ENCODE results near the gene EWSR1. TPM values are rescaled to one million over a fixed set of nuclear protein-coding genes. Genes with fewer than 3 reads are reported as not detected.

The EWSR1 gene
- polyA plus RNA-seq, 1 donor, result 276 TPM

GRCh38 chr22:29258407-29259252 is 9.4 kb upstream of the EWSR1 start:
- no peak overlapping the region for H3K27ac ChIP-seq (ENCODE audit: low read length)
- no peak overlapping the region for H3K4me3 ChIP-seq (ENCODE audit: low read length)
- no peaks in the 10 kb centered on the region for H3K9me3 ChIP-seq (ENCODE audit: control insufficient read depth, low read depth, low read length)
- no CpG with 5 or more reads among the region's 17 CpGs for WGBS (ENCODE audit: insufficient coverage, low lambda C conversion rate)
- DNase-seq, result no peak
- no peaks in the 10 kb centered on the region for H3K27me3 ChIP-seq (ENCODE audit: control insufficient read depth, insufficient read depth, low read length)
- peaks cover 66% of the 10 kb centered on the region for H3K36me3 ChIP-seq (ENCODE audit: control insufficient read depth, insufficient read depth, low read length)
- H3K4me1 ChIP-seq (ENCODE audit: control insufficient read depth, insufficient read depth, low read length), result no peaks in the 10 kb centered on the region

GRCh38 chr22:29259253-29259899 is 8.7 kb upstream of the EWSR1 start:
- Histone ChIP-seq H3K27me3 (ENCODE audit: control insufficient read depth, insufficient read depth, low read length) (no peaks in the 10 kb centered on the region), H3K9me3 (ENCODE audit: control insufficient read depth, low read depth, low read length) (no peaks in the 10 kb centered on the region), H3K4me3 (ENCODE audit: low read length) (no peak overlapping the region), H3K36me3 (ENCODE audit: control insufficient read depth, insufficient read depth, low read length) (peaks cover 63% of the 10 kb centered on the region), H3K4me1 (ENCODE audit: control insufficient read depth, insufficient read depth, low read length) (no peaks in the 10 kb centered on the region), H3K27ac (ENCODE audit: low read length) (no peak overlapping the region)
- no peak for DNase-seq
- WGBS (ENCODE audit: insufficient coverage, low lambda C conversion rate), result no CpG with 5 or more reads among the region's 11 CpGs

GRCh38 chr22:29260031-29260560 is 8.0 kb upstream of the EWSR1 start:
- H3K27ac ChIP-seq (ENCODE audit: low read length), result no peak overlapping the region
- H3K36me3 ChIP-seq (ENCODE audit: control insufficient read depth, insufficient read depth, low read length), result peaks cover 58% of the 10 kb centered on the region
- no peak for DNase-seq
- no peaks in the 10 kb centered on the region for H3K4me1 ChIP-seq (ENCODE audit: control insufficient read depth, insufficient read depth, low read length)
- H3K27me3 ChIP-seq (ENCODE audit: control insufficient read depth, insufficient read depth, low read length), result no peaks in the 10 kb centered on the region
- no CpG with 5 or more reads among the region's 13 CpGs for WGBS (ENCODE audit: insufficient coverage, low lambda C conversion rate)
- no peak overlapping the region for H3K4me3 ChIP-seq (ENCODE audit: low read length)
- no peaks in the 10 kb centered on the region for H3K9me3 ChIP-seq (ENCODE audit: control insufficient read depth, low read depth, low read length)

DNA sequence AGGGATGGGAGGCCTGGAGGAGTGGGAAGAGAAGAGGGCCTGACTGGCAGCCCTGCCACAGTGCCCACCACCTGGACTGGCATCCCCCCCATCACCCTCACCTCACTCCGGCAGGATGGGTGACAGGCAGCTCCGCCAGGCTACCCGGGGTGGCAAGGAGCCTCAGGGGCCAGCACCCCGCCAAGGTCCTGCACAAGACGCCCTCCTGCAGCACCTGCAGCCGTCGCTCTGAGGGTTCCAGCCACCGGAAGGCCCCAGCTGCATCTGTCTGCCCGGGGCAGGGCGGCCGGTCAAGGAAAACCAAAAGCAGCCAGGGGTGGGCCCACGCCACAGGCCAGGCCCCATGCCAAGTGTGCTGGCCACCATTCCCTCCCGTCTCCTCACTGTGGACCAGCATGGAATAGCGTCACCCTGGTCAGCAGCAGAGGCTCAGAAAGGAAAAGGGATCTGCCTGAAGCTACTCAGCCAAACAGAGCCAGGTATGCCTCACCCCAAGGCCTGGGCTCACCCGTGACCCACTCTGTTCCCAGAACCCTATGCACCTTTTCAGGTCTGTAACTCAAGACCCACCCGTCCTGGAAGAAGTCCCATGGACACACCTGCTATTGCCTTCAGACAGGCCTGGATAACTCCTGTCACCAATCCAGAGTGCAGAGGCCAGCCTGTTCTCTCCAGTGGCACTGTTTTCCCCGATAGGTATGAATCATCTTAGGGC is 7.3 kb upstream of the EWSR1 start:
- no peaks in the 10 kb centered on the region for H3K9me3 ChIP-seq (ENCODE audit: control insufficient read depth, low read depth, low read length)
- H3K4me3 ChIP-seq (ENCODE audit: low read length), result no peak overlapping the region
- H3K4me1 ChIP-seq (ENCODE audit: control insufficient read depth, insufficient read depth, low read length), result no peaks in the 10 kb centered on the region
- H3K27me3 ChIP-seq (ENCODE audit: control insufficient read depth, insufficient read depth, low read length), result no peaks in the 10 kb centered on the region
- no CpG with 5 or more reads among the region's 17 CpGs for WGBS (ENCODE audit: insufficient coverage, low lambda C conversion rate)
- no peak for DNase-seq
- H3K36me3 ChIP-seq (ENCODE audit: control insufficient read depth, insufficient read depth, low read length), result peaks cover 56% of the 10 kb centered on the region
- no peak overlapping the region for H3K27ac ChIP-seq (ENCODE audit: low read length)

GRCh38 chr22:29263791-29264276 is 4.2 kb upstream of the EWSR1 start:
- Histone ChIP-seq H3K4me3 (ENCODE audit: low read length) (no peak overlapping the region), H3K9me3 (ENCODE audit: control insufficient read depth, low read depth, low read length) (no peaks in the 10 kb centered on the region), H3K4me1 (ENCODE audit: control insufficient read depth, insufficient read depth, low read length) (peaks cover 11% of the 10 kb centered on the region), H3K27me3 (ENCODE audit: control insufficient read depth, insufficient read depth, low read length) (no peaks in the 10 kb centered on the region), H3K36me3 (ENCODE audit: control insufficient read depth, insufficient read depth, low read length) (peaks cover 33% of the 10 kb centered on the region), H3K27ac (ENCODE audit: low read length) (no peak overlapping the region)
- no peak for DNase-seq
- WGBS (ENCODE audit: insufficient coverage, low lambda C conversion rate), result no CpG with 5 or more reads among the region's 14 CpGs

DNA sequence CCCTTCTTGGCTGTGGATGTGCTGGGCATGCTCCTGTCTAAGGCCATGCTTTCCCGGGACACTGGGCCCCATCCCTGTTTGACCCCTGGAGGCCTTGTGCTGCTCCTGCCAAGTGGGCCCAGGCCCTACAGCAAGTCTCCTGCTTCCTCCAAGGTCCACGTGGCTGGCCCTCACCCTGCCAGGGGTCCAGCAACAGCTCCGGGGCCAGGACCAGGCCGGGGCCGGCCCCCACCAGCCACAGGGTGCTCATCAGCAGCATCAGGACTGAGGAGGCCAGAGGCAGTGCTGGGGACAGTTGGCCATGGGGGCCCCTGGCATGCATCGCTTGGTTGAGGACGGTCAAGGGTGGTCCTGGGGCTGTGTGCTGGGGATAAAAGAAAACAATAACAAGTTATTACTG is 2.8 kb upstream of the EWSR1 start:
- no peak overlapping the region for H3K4me3 ChIP-seq (ENCODE audit: low read length)
- H3K27me3 ChIP-seq (ENCODE audit: control insufficient read depth, insufficient read depth, low read length), result no peaks in the 10 kb centered on the region
- H3K36me3 ChIP-seq (ENCODE audit: control insufficient read depth, insufficient read depth, low read length), result peaks cover 19% of the 10 kb centered on the region
- H3K9me3 ChIP-seq (ENCODE audit: control insufficient read depth, low read depth, low read length), result no peaks in the 10 kb centered on the region
- no peak for DNase-seq
- WGBS (ENCODE audit: insufficient coverage, low lambda C conversion rate), result no CpG with 5 or more reads among the region's 7 CpGs
- H3K27ac ChIP-seq (ENCODE audit: low read length), result no peak overlapping the region
- H3K4me1 ChIP-seq (ENCODE audit: control insufficient read depth, insufficient read depth, low read length), result peaks cover 11% of the 10 kb centered on the region

- H3K27ac ChIP-seq (ENCODE audit: low read length), result no peak overlapping the region
Observed at GRCh38 chr22:29265929-29266328, 2.1 kb upstream of the EWSR1 start.

DNA sequence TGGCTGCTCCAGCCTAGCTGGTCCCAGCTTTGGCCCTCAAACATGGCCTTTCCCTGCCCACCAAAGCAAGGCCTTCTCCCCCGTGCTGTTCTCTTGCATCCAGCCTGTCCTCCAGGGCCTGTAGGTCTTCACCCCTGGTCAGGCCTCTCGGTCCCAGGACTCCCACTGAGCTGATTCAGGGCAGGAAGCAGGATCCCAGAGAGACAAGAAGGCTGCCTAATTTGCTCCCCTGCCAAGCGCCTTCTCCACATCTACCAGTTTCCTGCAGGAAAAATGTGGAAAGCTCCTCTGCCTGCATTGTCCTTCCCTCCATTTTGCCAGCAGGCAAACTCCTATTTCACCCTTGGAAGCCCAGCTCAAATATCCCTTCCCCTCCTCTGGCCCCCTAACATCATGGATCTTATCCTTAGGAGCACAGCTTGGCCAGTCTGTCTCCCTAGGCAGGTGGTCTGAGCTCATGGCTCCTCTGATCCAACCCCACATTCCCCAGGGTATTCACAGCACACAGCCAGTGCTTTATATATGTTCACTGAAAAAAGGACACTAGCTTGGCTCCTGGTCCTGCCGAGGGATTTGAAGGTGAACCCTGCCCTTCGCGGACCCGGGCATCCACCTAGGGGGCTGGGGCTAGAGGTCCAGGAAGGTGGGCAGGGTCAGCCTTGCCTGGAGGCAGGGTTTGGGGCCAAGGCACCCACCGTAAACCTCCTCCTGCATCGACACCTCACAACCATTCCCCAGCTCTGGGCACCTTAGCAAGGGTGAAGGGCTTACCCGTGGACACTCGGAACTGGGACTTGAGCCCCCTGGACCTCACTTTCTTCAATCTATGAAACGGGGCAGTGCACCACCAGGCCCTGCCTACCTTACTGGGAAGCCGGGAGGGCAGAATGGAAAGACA is 1.3 kb upstream of the EWSR1 start:
- peaks cover 11% of the 10 kb centered on the region for H3K36me3 ChIP-seq (ENCODE audit: control insufficient read depth, insufficient read depth, low read length)
- 83% methylated on average over 1 of the region's 13 CpGs for WGBS (ENCODE audit: insufficient coverage, low lambda C conversion rate)
- DNase-seq, result no peak
- peak overlapping the region; percentile 80 for H3K27ac ChIP-seq (ENCODE audit: low read length)
- H3K4me1 ChIP-seq (ENCODE audit: control insufficient read depth, insufficient read depth, low read length), result peaks cover 14% of the 10 kb centered on the region
- H3K4me3 ChIP-seq (ENCODE audit: low read length), result peak overlapping the region; percentile 60
- no peaks in the 10 kb centered on the region for H3K27me3 ChIP-seq (ENCODE audit: control insufficient read depth, insufficient read depth, low read length)
- H3K9me3 ChIP-seq (ENCODE audit: control insufficient read depth, low read depth, low read length), result no peaks in the 10 kb centered on the region

More at GRCh38 chr22:29265929-29266328, 2.1 kb upstream of the EWSR1 start:
- WGBS (ENCODE audit: insufficient coverage, low lambda C conversion rate), result no CpG with 5 or more reads among the region's 4 CpGs
- H3K36me3 ChIP-seq (ENCODE audit: control insufficient read depth, insufficient read depth, low read length), result peaks cover 15% of the 10 kb centered on the region
- H3K9me3 ChIP-seq (ENCODE audit: control insufficient read depth, low read depth, low read length), result no peaks in the 10 kb centered on the region
- H3K4me3 ChIP-seq (ENCODE audit: low read length), result no peak overlapping the region
- no peaks in the 10 kb centered on the region for H3K27me3 ChIP-seq (ENCODE audit: control insufficient read depth, insufficient read depth, low read length)
- peaks cover 11% of the 10 kb centered on the region for H3K4me1 ChIP-seq (ENCODE audit: control insufficient read depth, insufficient read depth, low read length)
- no peak for DNase-seq

DNA sequence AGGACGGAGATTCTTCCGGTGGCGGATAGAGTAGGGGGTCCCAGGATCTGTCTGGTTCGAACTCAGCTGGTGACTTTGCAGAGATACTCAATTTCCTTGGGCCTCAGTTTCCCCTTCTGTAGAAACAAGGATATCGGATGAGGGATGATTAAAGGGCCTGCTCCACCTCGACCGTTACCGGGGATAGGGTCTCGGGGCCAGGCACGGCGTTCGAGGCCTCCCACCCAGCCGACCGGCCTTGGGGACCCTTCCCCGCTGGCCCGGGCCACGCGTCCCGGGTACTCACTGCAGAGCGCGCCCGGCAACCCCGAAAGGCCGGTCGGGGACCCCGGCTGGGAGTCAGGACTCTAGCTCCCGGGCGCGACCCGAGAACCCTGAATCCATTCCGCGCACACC is 608 bp upstream of the EWSR1 start:
- Histone ChIP-seq H3K9me3 (ENCODE audit: control insufficient read depth, low read depth, low read length) (no peaks in the 10 kb centered on the region), H3K36me3 (ENCODE audit: control insufficient read depth, insufficient read depth, low read length) (peaks cover 16% of the 10 kb centered on the region), H3K4me1 (ENCODE audit: control insufficient read depth, insufficient read depth, low read length) (peaks cover 20% of the 10 kb centered on the region), H3K27ac (ENCODE audit: low read length) (peak overlapping the region; percentile 80), H3K27me3 (ENCODE audit: control insufficient read depth, insufficient read depth, low read length) (no peaks in the 10 kb centered on the region), H3K4me3 (ENCODE audit: low read length) (peak overlapping the region; percentile 60)
- no peak for DNase-seq
- no CpG with 5 or more reads among the region's 32 CpGs for WGBS (ENCODE audit: insufficient coverage, low lambda C conversion rate)
